Prostate gland (tissue), 1 donor: ENCODE data around the gene SHC2.

ENCODE experiments used
- POLR2A ChIP-seq: fragments of 450-650 bp; IDR thresholded peaks from one replicate; pipeline ENCODE4 v1.6.1; 2016; ENCODE audit warnings: antibody characterized with exemption, mild to moderate bottlenecking
- POLR2AphosphoS5 ChIP-seq: sonication (generic); formaldehyde crosslinking; IDR thresholded peaks from one replicate; pipeline ENCODE4 v1.6.1; 2017; ENCODE audit warnings: antibody characterized with exemption

DNA sequence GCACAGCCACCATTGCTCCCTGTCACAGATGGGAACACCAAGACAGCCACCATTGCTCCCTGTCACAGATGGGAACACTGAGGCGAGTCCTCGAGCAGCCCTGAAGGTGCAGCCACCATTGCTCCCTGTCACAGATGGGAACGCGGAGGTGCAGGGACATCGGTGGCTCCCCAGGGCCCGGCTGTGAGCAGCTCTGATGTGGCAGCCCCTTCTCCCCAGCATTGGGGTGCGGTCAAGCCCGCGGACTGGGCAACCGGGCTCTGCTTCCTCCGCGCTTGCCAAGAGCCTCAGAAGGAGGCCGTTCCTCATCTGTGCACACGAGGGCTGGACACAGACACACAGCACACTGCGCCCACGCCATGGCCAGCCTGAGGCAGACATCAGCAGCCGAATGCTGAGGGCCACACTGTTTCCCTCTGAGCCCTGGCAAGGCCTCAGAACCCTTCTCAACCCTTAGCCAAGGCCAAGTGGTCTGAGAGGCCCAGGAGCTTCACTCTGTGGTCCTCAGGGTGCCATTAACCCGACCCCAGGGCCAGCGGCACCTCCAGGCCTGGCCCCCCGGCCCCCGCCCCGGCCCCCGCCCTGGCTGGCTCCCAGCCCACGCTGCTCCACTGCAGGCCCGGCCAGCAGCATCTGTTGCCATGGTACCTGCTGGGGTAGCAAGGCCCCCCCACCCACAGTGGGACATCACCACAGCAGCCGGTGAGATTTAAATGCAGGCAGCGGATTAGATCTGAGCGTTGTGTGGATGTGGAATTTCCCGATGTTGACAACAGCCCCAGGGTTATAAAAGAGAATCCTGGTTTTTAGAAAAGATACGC lies 70.2 kb downstream of the SHC2 start:
- TF ChIP-seq POLR2AphosphoS5 (no peak), POLR2A (no peak)
